Hepatocyte (in vitro differentiated cells): Measurements from ENCODE around the gene NKAIN2. TPM values are rescaled to one million over a fixed set of nuclear protein-coding genes. Genes with fewer than 3 reads are reported as not detected.

Experiments
- DNase-seq: peaks from one replicate; pipeline ENCODE4 v3.0.0-alpha.2; 2016; ENCODE audit warnings: low spot score
- H2AFZ ChIP-seq: fragments of 200-600 bp; sonication (generic); 2 replicates; pipeline ENCODE4 v1.6.0; 2016; ENCODE audit warnings: antibody characterized with exemption, mild to moderate bottlenecking
- H3K27ac ChIP-seq: fragments of 200-600 bp; sonication (generic); 2 replicates; pipeline ENCODE4 v1.5.1; 2016; ENCODE audit warnings: mild to moderate bottlenecking
- H3K27me3 ChIP-seq: fragments of 200-600 bp; sonication (generic); 2 replicates; pipeline ENCODE4 v1.6.1; 2016
- H3K36me3 ChIP-seq: fragments of 200-600 bp; sonication (generic); replicated peaks from 2 replicates; pipeline ENCODE4 v1.5.1; 2016; ENCODE audit warnings: low read depth; ENCODE audit not compliant: insufficient read depth
- H3K4me1 ChIP-seq: fragments of 200-600 bp; sonication (generic); 2 replicates; pipeline ENCODE4 v1.5.1; 2016; ENCODE audit warnings: mild to moderate bottlenecking, moderate library complexity; ENCODE audit not compliant: insufficient read depth
- H3K4me2 ChIP-seq: fragments of 200-600 bp; sonication (generic); 2 replicates; pipeline ENCODE4 v1.6.0; 2016
- H3K4me3 ChIP-seq: fragments of 200-600 bp; sonication (generic); 2 replicates; pipeline ENCODE4 v1.5.1; 2016; ENCODE audit warnings: mild to moderate bottlenecking
- H3K79me2 ChIP-seq: fragments of 200-600 bp; sonication (generic); 2 replicates; pipeline ENCODE4 v1.6.0; 2017; ENCODE audit warnings: mild to moderate bottlenecking
- H3K9me2 ChIP-seq: fragments of 200-600 bp; sonication (generic); replicated peaks from 2 replicates; pipeline ENCODE4 v1.6.0; 2017; ENCODE audit warnings: mild to moderate bottlenecking; ENCODE audit not compliant: insufficient read depth
- H3K9me3 ChIP-seq: fragments of 200-600 bp; sonication (generic); 2 replicates; pipeline ENCODE4 v1.5.1; 2016; ENCODE audit warnings: low read depth, mild to moderate bottlenecking
- H4K20me1 ChIP-seq: fragments of 200-600 bp; sonication (generic); 2 replicates; pipeline ENCODE4 v1.6.0; 2016; ENCODE audit warnings: mild to moderate bottlenecking; ENCODE audit not compliant: insufficient read depth, poor library complexity, severe bottlenecking
- EZH2 ChIP-seq: fragments of 200-600 bp; sonication (generic); IDR thresholded peaks from 2 replicates; pipeline ENCODE4 v1.6.1; 2016; ENCODE audit warnings: antibody characterized with exemption, mild to moderate bottlenecking, borderline replicate concordance
- EZH2phosphoT487 ChIP-seq: fragments of 200-600 bp; sonication (generic); IDR thresholded peaks from one replicate; pipeline ENCODE4 v1.6.1; 2018; ENCODE audit warnings: antibody characterized with exemption, mild to moderate bottlenecking, low read depth, moderate library complexity; ENCODE audit not compliant: unreplicated experiment, severe bottlenecking
- WGBS: methylation state at CpG from one replicate; pipeline ENCODE4 v1.1.6; 2016; ENCODE audit warnings: low lambda C conversion rate; ENCODE audit errors: missing lambda C conversion rate; 5-methylcytosine and 5-hydroxymethylcytosine counted together
- polyA plus RNA-seq: library from polyadenylated mRNA; unstranded; fragments of >200 nt; fragmentation: Nextera tagmentation; extraction: Ambion mirVana; gene quantifications from 2 replicates; pipeline ENCODE4 v1.2.1, GENCODE V29; 2016
- total RNA-seq: library from RNA; depleted of rRNA; stranded (reverse); fragments of >200 nt; gene quantifications from 2 replicates; pipeline ENCODE4 v1.2.3, GENCODE V29; 2014
- TF ChIP-seq, protein P1 (sequence below): fragments of 200-600 bp; sonication (generic); IDR thresholded peaks from 2 replicates; pipeline ENCODE4 v1.5.1; 2016; ENCODE audit warnings: antibody characterized with exemption, mild to moderate bottlenecking; ENCODE audit not compliant: poor library complexity

Gene NKAIN2
- total and polyA plus RNA-seq, 2 experiments from 2014 or later, result 0.48 to 2.6 TPM

DNA sequence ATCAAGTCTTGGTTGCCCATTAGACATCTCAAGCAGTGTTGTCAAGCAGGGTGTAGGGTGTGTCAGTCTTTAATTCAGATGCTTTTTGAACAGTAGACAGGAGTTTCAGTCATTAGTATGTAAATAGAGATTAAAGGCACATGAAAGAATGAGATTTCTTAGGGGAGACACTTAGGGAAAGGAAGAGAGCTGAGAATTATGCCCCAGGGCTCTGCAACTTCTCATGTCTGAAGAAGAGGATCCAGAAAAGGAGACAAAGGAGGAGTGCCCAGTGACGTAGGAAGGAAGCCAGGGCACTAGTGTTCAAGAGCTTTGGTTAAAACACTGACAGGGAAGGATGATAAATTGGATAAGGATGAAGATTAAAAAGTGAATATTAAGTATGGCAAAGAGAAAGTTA is 569.7 kb downstream of the NKAIN2 start:
- no peak overlapping the region for H3K4me3 ChIP-seq
- H3K4me2 ChIP-seq, result no peak overlapping the region
- no peaks in the 10 kb centered on the region for H3K27me3 ChIP-seq
- no peak overlapping the region for H2AFZ ChIP-seq
- H3K36me3 ChIP-seq, result no peaks in the 10 kb centered on the region
- H3K79me2 ChIP-seq, result no peaks in the 10 kb centered on the region
- no peak for TF ChIP-seq EZH2phosphoT487
- TF ChIP-seq, protein P1, sequence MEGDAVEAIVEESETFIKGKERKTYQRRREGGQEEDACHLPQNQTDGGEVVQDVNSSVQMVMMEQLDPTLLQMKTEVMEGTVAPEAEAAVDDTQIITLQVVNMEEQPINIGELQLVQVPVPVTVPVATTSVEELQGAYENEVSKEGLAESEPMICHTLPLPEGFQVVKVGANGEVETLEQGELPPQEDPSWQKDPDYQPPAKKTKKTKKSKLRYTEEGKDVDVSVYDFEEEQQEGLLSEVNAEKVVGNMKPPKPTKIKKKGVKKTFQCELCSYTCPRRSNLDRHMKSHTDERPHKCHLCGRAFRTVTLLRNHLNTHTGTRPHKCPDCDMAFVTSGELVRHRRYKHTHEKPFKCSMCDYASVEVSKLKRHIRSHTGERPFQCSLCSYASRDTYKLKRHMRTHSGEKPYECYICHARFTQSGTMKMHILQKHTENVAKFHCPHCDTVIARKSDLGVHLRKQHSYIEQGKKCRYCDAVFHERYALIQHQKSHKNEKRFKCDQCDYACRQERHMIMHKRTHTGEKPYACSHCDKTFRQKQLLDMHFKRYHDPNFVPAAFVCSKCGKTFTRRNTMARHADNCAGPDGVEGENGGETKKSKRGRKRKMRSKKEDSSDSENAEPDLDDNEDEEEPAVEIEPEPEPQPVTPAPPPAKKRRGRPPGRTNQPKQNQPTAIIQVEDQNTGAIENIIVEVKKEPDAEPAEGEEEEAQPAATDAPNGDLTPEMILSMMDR, result no peak
- no peak for TF ChIP-seq EZH2
- H3K27ac ChIP-seq, result no peak overlapping the region
- 67% methylated on average over 1 of the region's 1 CpG for WGBS
- no peak for DNase-seq
- no peaks in the 10 kb centered on the region for H3K4me1 ChIP-seq
- H3K9me2 ChIP-seq, result no peaks in the 10 kb centered on the region
- no peaks in the 10 kb centered on the region for H3K9me3 ChIP-seq
- no peaks in the 10 kb centered on the region for H4K20me1 ChIP-seq

DNA sequence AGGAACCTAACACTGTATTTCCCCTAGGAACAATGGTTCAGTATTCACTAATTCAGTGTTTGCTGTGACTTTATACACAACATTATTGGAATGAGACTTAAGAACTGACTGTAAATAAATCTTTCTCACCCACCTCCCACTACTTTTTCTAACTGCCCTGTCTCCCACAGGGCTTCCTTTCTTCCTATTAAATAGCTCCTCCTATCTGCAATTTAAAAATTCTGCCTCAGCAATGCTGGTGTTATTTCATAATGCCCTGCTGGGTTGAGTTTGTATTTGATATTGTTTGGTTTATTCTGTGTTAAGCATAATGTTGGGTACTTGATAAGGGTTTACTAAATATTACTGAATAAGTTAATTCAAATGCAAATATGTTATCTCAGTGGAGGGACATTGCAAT is 585.5 kb downstream of the NKAIN2 start:
- TF ChIP-seq EZH2, result no peak
- TF ChIP-seq, protein P1, result no peak
- TF ChIP-seq EZH2phosphoT487, result no peak

DNA sequence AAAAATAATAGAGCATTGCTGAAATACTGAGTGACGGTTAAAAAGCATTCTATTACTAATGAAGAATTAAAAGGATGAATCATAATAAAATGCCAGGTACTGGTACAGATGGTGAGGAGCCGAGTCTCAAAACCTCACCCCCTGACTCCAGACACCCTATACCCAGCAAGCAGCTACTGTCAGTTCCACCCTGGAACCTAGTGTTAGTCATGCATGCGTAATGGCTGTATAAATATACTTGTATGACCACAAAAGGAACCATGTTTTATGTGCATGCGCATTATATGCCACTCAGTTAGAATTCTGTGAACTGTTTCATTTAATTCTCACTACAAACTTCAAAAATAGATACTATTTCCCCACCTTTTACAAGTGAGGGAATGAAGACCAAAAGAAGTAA is 589.9 kb downstream of the NKAIN2 start:
- Histone ChIP-seq H3K9me3 (no peaks in the 10 kb centered on the region), H3K27ac (no peak overlapping the region), H3K4me1 (no peaks in the 10 kb centered on the region), H3K4me2 (no peak overlapping the region), H2AFZ (no peak overlapping the region), H4K20me1 (no peaks in the 10 kb centered on the region), H3K9me2 (no peaks in the 10 kb centered on the region), H3K4me3 (no peak overlapping the region), H3K36me3 (no peaks in the 10 kb centered on the region), H3K79me2 (no peaks in the 10 kb centered on the region), H3K27me3 (no peaks in the 10 kb centered on the region)
- 94% methylated on average over 4 of the region's 4 CpGs for WGBS
- TF ChIP-seq EZH2 (no peak), EZH2phosphoT487 (no peak)
- TF ChIP-seq, protein P1, result no peak
- DNase-seq, result no peak

More for the DNA sequence above, 585.5 kb downstream of the NKAIN2 start:
- Histone ChIP-seq H3K36me3 (no peaks in the 10 kb centered on the region), H3K4me3 (no peak overlapping the region), H3K27ac (no peak overlapping the region), H4K20me1 (no peaks in the 10 kb centered on the region), H2AFZ (no peak overlapping the region), H3K9me2 (no peaks in the 10 kb centered on the region), H3K27me3 (no peaks in the 10 kb centered on the region), H3K79me2 (no peaks in the 10 kb centered on the region), H3K4me1 (no peaks in the 10 kb centered on the region), H3K4me2 (no peak overlapping the region), H3K9me3 (no peaks in the 10 kb centered on the region)
- DNase-seq, result no peak

DNA sequence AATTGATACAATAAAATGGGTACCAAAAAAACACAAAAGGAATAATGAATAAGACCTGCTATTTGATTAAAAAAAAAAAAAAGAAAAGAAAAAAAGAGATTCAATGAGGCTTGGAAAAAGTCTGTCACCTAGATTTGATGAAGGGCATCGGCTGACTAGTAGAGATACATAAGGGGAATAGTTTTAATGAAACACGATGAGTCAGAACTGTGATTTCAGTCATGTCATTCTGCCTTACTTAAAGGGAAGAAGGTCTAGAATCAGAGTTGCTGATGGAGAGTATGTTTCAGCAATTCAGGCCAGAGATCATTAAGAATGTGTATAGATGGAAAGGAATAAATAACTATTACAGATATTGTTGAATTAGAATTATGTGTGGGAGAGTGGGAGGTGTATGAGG is 592.7 kb downstream of the NKAIN2 start:
- no peak overlapping the region for H2AFZ ChIP-seq
- H3K4me1 ChIP-seq, result no peaks in the 10 kb centered on the region
- H4K20me1 ChIP-seq, result no peaks in the 10 kb centered on the region
- H3K27ac ChIP-seq, result no peak overlapping the region
- no peaks in the 10 kb centered on the region for H3K9me2 ChIP-seq
- no peak overlapping the region for H3K4me3 ChIP-seq
- DNase-seq, result no peak
- WGBS, result 90% methylated on average over 2 of the region's 2 CpGs
- no peak overlapping the region for H3K4me2 ChIP-seq
- H3K36me3 ChIP-seq, result no peaks in the 10 kb centered on the region
- H3K27me3 ChIP-seq, result no peaks in the 10 kb centered on the region
- no peak for TF ChIP-seq EZH2
- no peak for TF ChIP-seq EZH2phosphoT487
- TF ChIP-seq, protein P1, result no peak
- no peaks in the 10 kb centered on the region for H3K79me2 ChIP-seq
- no peaks in the 10 kb centered on the region for H3K9me3 ChIP-seq
